Measurements from ENCODE around the gene ZNF846.

- TF ChIP-seq CTCF (IDR thresholded peaks at IDR 0.05; ENCODE audit: insufficient read depth, low read length): no peak
- no peak for TF ChIP-seq POLR2AphosphoS5 (IDR thresholded peaks at IDR 0.05; ENCODE audit: low read depth)
- TF ChIP-seq GABPA (IDR thresholded peaks at IDR 0.05; ENCODE audit: low read depth): no peak
- TF ChIP-seq, protein P1, sequence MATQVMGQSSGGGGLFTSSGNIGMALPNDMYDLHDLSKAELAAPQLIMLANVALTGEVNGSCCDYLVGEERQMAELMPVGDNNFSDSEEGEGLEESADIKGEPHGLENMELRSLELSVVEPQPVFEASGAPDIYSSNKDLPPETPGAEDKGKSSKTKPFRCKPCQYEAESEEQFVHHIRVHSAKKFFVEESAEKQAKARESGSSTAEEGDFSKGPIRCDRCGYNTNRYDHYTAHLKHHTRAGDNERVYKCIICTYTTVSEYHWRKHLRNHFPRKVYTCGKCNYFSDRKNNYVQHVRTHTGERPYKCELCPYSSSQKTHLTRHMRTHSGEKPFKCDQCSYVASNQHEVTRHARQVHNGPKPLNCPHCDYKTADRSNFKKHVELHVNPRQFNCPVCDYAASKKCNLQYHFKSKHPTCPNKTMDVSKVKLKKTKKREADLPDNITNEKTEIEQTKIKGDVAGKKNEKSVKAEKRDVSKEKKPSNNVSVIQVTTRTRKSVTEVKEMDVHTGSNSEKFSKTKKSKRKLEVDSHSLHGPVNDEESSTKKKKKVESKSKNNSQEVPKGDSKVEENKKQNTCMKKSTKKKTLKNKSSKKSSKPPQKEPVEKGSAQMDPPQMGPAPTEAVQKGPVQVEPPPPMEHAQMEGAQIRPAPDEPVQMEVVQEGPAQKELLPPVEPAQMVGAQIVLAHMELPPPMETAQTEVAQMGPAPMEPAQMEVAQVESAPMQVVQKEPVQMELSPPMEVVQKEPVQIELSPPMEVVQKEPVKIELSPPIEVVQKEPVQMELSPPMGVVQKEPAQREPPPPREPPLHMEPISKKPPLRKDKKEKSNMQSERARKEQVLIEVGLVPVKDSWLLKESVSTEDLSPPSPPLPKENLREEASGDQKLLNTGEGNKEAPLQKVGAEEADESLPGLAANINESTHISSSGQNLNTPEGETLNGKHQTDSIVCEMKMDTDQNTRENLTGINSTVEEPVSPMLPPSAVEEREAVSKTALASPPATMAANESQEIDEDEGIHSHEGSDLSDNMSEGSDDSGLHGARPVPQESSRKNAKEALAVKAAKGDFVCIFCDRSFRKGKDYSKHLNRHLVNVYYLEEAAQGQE (IDR thresholded peaks at IDR 0.05; ENCODE audit: insufficient replicate concordance, low read depth): no peak
- TF ChIP-seq SPI1 (IDR thresholded peaks at IDR 0.05; ENCODE audit: borderline replicate concordance, low read depth): no peak
Measured at GRCh38 chr19:9818175-9818733, 49.7 kb upstream of the ZNF846 start.

Measured in HL-60 (cell line).